Esophagus muscularis mucosa (tissue), 4 donors: ENCODE measurements around the gene GPR21.

Source experiments
- EP300 ChIP-seq: sonication (generic); formaldehyde crosslinking; IDR thresholded peaks from one replicate; pipeline ENCODE4 v1.6.1; 2017; ENCODE audit warnings: antibody characterized with exemption
- POLR2A ChIP-seq: fragments of 450-650 bp; IDR thresholded peaks from one replicate; pipeline ENCODE4 v1.6.1; 2017; ENCODE audit warnings: antibody characterized with exemption, moderate library complexity, mild to moderate bottlenecking, low read depth
- TF ChIP-seq, protein P1 (sequence below), 3 experiments: fragments of 200-600 bp in 2 of 3; fragments of 450-650 bp in 1 of 3; sonication (generic) in 2 of 3; IDR thresholded peaks; one replicate each; pipeline ENCODE4 v1.5.1; 2017 to 2019; ENCODE audit warnings: antibody characterized with exemption in 3 of 3, mild to moderate bottlenecking in 2 of 3, moderate library complexity in 1 of 3

DNA sequence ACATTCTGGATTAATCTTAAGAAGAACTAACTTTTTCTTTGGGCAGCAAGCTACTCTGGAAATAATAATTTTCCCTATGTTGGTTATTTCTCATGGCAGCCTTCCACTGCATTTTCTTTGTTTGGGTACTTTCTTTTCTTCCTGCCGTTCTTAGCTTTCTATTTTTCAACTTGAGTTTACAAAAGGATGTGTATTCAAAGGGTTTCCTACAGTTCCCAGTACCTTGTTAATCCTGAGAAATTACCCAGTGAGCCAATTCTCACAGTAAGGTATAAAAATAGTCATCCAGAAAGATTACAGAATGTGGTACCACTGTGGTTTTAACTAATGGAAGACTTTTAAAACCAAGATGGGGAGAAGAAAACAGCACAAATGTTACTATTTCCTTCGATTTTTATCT is 20.2 kb downstream of the GPR21 start:
- TF ChIP-seq, protein P1, sequence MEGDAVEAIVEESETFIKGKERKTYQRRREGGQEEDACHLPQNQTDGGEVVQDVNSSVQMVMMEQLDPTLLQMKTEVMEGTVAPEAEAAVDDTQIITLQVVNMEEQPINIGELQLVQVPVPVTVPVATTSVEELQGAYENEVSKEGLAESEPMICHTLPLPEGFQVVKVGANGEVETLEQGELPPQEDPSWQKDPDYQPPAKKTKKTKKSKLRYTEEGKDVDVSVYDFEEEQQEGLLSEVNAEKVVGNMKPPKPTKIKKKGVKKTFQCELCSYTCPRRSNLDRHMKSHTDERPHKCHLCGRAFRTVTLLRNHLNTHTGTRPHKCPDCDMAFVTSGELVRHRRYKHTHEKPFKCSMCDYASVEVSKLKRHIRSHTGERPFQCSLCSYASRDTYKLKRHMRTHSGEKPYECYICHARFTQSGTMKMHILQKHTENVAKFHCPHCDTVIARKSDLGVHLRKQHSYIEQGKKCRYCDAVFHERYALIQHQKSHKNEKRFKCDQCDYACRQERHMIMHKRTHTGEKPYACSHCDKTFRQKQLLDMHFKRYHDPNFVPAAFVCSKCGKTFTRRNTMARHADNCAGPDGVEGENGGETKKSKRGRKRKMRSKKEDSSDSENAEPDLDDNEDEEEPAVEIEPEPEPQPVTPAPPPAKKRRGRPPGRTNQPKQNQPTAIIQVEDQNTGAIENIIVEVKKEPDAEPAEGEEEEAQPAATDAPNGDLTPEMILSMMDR (IDR thresholded peaks at IDR 0.05): no peak
- no peak for TF ChIP-seq POLR2A
- no peak for TF ChIP-seq EP300
